ENCODE results near the gene FRS3.

FRS3 gene

GRCh38 chr6:41720262-41720620 lies 59.5 kb downstream of the FRS3 start:
- Histone ChIP-seq H3K4me3 (ENCODE audit: low read depth, low read length) (no peak overlapping the region), H3K36me3 (ENCODE audit: control insufficient read depth in 2 of 2, insufficient read depth in 1 of 2, low read length in 2 of 2) (no peaks in the 10 kb centered on the region), H3K9me3 (ENCODE audit: control insufficient read depth, insufficient read depth, low read depth, low read length) (no peaks in the 10 kb centered on the region), H3K4me1 (ENCODE audit: control insufficient read depth, insufficient read depth, low read length) (peaks cover 3% of the 10 kb centered on the region), H3K27ac (ENCODE audit: extremely low read depth, low read depth, low read length) (no peak overlapping the region)
- POLR2A ChIA-PET = no interaction called here
- CTCF ChIA-PET = interaction anchor here (0.7 to 5.8 kb wide), 3 partner anchors 13 to 352 kb away, joined by 3 to 71 read pairs (median 4); no protein-coding TSS in a partner anchor
- TF ChIP-seq ZNF23 (tag by site-specific recombination; IDR thresholded peaks at IDR 0.05; ENCODE audit: borderline replicate concordance) (no peak), ZBTB11 (tag by site-specific recombination; conservative IDR thresholded peaks at IDR 0.05; ENCODE audit: low read depth) (no peak), ZNF530 (tag by site-specific recombination; IDR thresholded peaks at IDR 0.05; ENCODE audit: low read depth) (no peak), ZBTB8A (tag by site-specific recombination; IDR thresholded peaks at IDR 0.05) (no peak), ZSCAN5A (tag by site-specific recombination; IDR thresholded peaks at IDR 0.05) (no peak), ZBTB48 (tag by site-specific recombination; IDR thresholded peaks at IDR 0.05) (no peak), ZNF133 (tag by site-specific recombination; IDR thresholded peaks at IDR 0.05) (no peak), MEIS1 (CRISPR knock-in tag; IDR thresholded peaks at IDR 0.05; ENCODE audit: borderline replicate concordance) (no peak), ZSCAN30 (tag by site-specific recombination; IDR thresholded peaks at IDR 0.05) (no peak), ZNF211 (tag by site-specific recombination; IDR thresholded peaks at IDR 0.05; ENCODE audit: low read depth) (no peak), ZNF707 (tag by site-specific recombination; IDR thresholded peaks at IDR 0.05) (no peak), ZNF155 (tag by site-specific recombination; IDR thresholded peaks at IDR 0.05) (no peak), ZBTB20 (tag by site-specific recombination; IDR thresholded peaks at IDR 0.05) (no peak)
- TF ChIP-seq, protein P1, sequence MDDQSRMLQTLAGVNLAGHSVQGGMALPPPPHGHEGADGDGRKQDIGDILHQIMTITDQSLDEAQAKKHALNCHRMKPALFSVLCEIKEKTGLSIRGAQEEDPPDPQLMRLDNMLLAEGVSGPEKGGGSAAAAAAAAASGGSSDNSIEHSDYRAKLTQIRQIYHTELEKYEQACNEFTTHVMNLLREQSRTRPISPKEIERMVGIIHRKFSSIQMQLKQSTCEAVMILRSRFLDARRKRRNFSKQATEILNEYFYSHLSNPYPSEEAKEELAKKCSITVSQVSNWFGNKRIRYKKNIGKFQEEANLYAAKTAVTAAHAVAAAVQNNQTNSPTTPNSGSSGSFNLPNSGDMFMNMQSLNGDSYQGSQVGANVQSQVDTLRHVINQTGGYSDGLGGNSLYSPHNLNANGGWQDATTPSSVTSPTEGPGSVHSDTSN (CRISPR knock-in tag; IDR thresholded peaks at IDR 0.05) = no peak
- TF ChIP-seq, protein P2, sequence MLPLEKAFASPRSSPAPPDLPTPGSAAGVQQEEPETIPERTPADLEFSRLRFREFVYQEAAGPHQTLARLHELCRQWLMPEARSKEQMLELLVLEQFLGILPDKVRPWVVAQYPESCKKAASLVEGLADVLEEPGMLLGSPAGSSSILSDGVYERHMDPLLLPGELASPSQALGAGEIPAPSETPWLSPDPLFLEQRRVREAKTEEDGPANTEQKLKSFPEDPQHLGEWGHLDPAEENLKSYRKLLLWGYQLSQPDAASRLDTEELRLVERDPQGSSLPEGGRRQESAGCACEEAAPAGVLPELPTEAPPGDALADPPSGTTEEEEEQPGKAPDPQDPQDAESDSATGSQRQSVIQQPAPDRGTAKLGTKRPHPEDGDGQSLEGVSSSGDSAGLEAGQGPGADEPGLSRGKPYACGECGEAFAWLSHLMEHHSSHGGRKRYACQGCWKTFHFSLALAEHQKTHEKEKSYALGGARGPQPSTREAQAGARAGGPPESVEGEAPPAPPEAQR (tag by site-specific recombination; IDR thresholded peaks at IDR 0.05) = no peak
